A549 (cell line): ENCODE results near the gene MIA. TPM values are rescaled to one million over a fixed set of nuclear protein-coding genes. Genes with fewer than 3 reads are reported as not detected.

Experiments
- ATAC-seq, 2 experiments: fragments of 200-7000 bp in 1 of 2; fragments of >200 bp in 1 of 2; cut with Nextera tagmentation in 1 of 2; cut with Tn5 transposase in 1 of 2; 3 replicates each; pipeline versions ENCODE4 v1.8.0 to v1.9.1; 2018 to 2020; ENCODE audit warnings: mild to moderate bottlenecking in 1 of 2, moderate library complexity in 1 of 2
- CTCF ChIA-PET: fragments of 300-600 bp; sonication (Branson Sonifier 250); formaldehyde crosslinking; extraction: SDS; loops from one replicate; lab custom pipeline; 2021; ENCODE audit warnings: antibody characterized with exemption, inconsistent platforms; lab: Yijun Ruan, JAX
- POLR2A ChIA-PET: fragments of 350-600 bp; formaldehyde crosslinking; extraction: SDS; loops from one replicate; lab custom pipeline; 2021; ENCODE audit warnings: antibody characterized with exemption, inconsistent platforms; lab: Yijun Ruan, JAX
- DNase-seq, 2 experiments: peaks; one replicate each; pipeline versions ENCODE4 v3.0.0 to v3.0.0-alpha.2; 2011 to 2016; ENCODE audit warnings: low read depth in 1 of 2, low spot score in 1 of 2
- FAIRE-seq: peaks from 2 replicates; lab custom pipeline; 2011; peaks lifted over from hg19 to GRCh38; lab: Jason Lieb, UNC
- H3K27ac ChIP-seq, 2 experiments: fragments of >200 bp; sonication (Bioruptor Twin); formaldehyde crosslinking; 3 replicates each; pipeline ENCODE4 v1.5.1; 2016 to 2017
- H3K4me1 ChIP-seq: fragments of >200 bp; sonication (Bioruptor Twin); formaldehyde crosslinking; 3 replicates; pipeline ENCODE4 v1.6.1; 2016
- H3K4me2 ChIP-seq: fragments of >200 bp; sonication (Bioruptor Twin); formaldehyde crosslinking; 3 replicates; pipeline ENCODE4 v1.6.1; 2016
- H3K4me3 ChIP-seq: fragments of >200 bp; sonication (Bioruptor Twin); formaldehyde crosslinking; 3 replicates; pipeline ENCODE4 v1.5.1; 2016
- H3K9me3 ChIP-seq: fragments of >200 bp; sonication (Bioruptor Twin); formaldehyde crosslinking; 3 replicates; pipeline ENCODE4 v1.6.1; 2016
- ATOH8 ChIP-seq: fragments of 250-450 bp; sonication (Bioruptor Pico); IDR thresholded peaks from 2 replicates; pipeline ENCODE4 v1.5.0; 2020; ENCODE audit warnings: low read depth, mild to moderate bottlenecking, moderate library complexity
- CBX2 ChIP-seq: fragments of 200-600 bp; sonication (generic); IDR thresholded peaks from 2 replicates; pipeline ENCODE4 v1.6.1; 2016; ENCODE audit warnings: low read depth, mild to moderate bottlenecking, borderline replicate concordance
- CTCF ChIP-seq: fragments of >200 bp; sonication (Bioruptor Twin); formaldehyde crosslinking; IDR thresholded peaks from 3 replicates; pipeline ENCODE4 v1.5.1; 2016
- EHMT2 ChIP-seq: fragments of 200-600 bp; sonication (generic); IDR thresholded peaks from 2 replicates; pipeline ENCODE4 v1.6.1; 2016; ENCODE audit warnings: antibody characterized with exemption, low read depth, mild to moderate bottlenecking, moderate library complexity
- JUNB ChIP-seq: fragments of >200 bp; sonication (Bioruptor Twin); formaldehyde crosslinking; IDR thresholded peaks from 2 replicates; pipeline ENCODE4 v1.6.1; 2016
- MAFK ChIP-seq: fragments of 450-650 bp; IDR thresholded peaks from 2 replicates; pipeline ENCODE4 v1.6.1; 2014; ENCODE audit not compliant: partially characterized antibody
- NFE2L2 ChIP-seq: fragments of 150-350 bp; conservative IDR thresholded peaks from 2 replicates; pipeline ENCODE4 v1.6.1; 2014; ENCODE audit warnings: low read length
- RCOR1 ChIP-seq: fragments of 150-350 bp; IDR thresholded peaks from 2 replicates; pipeline ENCODE4 v1.6.1; 2014; ENCODE audit warnings: antibody characterized with exemption, low read length, low read depth
- WGBS: methylation state at CpG from one replicate; pipeline ENCODE4 v1.1.6; 2017; ENCODE audit errors: missing lambda C conversion rate; 5-methylcytosine and 5-hydroxymethylcytosine counted together
- polyA plus RNA-seq, 4 experiments: library from polyadenylated mRNA; depleted of rRNA in 3 of 4; stranded (reverse); fragments of >200 nt; fragmentation: RNase III in 1 of 4; extraction: RNeasy Plus Mini Kit Qiagen cat#74134 plus additional on column Dnase treatment in 1 of 4; gene quantifications; 2 replicates in 3 of 4; 3 replicates in 1 of 4; pipeline ENCODE4 v1.2.3, GENCODE V29; 2011 to 2017
- TF ChIP-seq, protein P1 (sequence below): fragments of 200-600 bp; sonication (generic); IDR thresholded peaks from 2 replicates; pipeline ENCODE4 v1.6.1; 2016; ENCODE audit warnings: antibody characterized with exemption, mild to moderate bottlenecking, moderate library complexity
- TF ChIP-seq, protein P2 (sequence below): IDR thresholded peaks from 2 replicates; pipeline ENCODE4 v1.6.1; 2012
- TF ChIP-seq, protein P3 (sequence below): IDR thresholded peaks from 2 replicates; pipeline ENCODE4 v1.6.1; 2012

MIA gene
- polyA plus RNA-seq, 2 of the 4 experiments (the other 2 are of a cell fraction), result not detected

- Histone ChIP-seq H3K27ac (no peak overlapping the region), H3K4me1 (peaks cover 6% of the 10 kb centered on the region; the same call in 1 of the 3 replicates), H3K9me3 (no peaks in the 10 kb centered on the region), H3K4me3 (no peak overlapping the region), H3K4me2 (no peak overlapping the region)
- POLR2A ChIA-PET, result interaction anchor here (1.2 kb wide), 1 partner anchor 14 kb away, joined by 5 read pairs; the partner anchor contains the start of gene RAB4B
- CTCF ChIA-PET, result interaction anchor here (1.5 to 2.0 kb wide), 2 partner anchors 28 to 129 kb away, joined by 3 to 7 read pairs; no protein-coding TSS in a partner anchor
- DNase-seq (no peak), ATAC-seq (no peak), FAIRE-seq (no peak)
- no peak for TF ChIP-seq RCOR1
- TF ChIP-seq ATOH8 (CRISPR knock-in tag), result no peak
- TF ChIP-seq CBX2, result no peak
- 65% methylated on average over 3 of the region's 3 CpGs for WGBS
Measured at GRCh38 chr19:40791996-40792395, 16.7 kb downstream of the MIA start.

- H3K9me3 ChIP-seq, result no peaks in the 10 kb centered on the region
- peak overlapping the region; percentile 95 to 96 for H3K27ac ChIP-seq
- peak overlapping the region; percentile 59 for H3K4me2 ChIP-seq
- no peak for DNase-seq
- CTCF ChIA-PET, result interaction anchor here (0.6 to 15.7 kb wide), 31 partner anchors 10 to 421 kb away, joined by 3 to 162 read pairs (median 5); partner anchors contain the start of genes ACTMAP, AXL, COQ8B and RAB4B
- FAIRE-seq, result no peak
- POLR2A ChIA-PET, result interaction anchor here (0.6 to 2.9 kb wide), 11 partner anchors 10 to 467 kb away, joined by 3 to 76 read pairs (median 16); partner anchors contain the start of genes ACTMAP, COQ8B, HNRNPUL1 and ITPKC
- TF ChIP-seq NFE2L2, result no peak
- TF ChIP-seq, protein P1, sequence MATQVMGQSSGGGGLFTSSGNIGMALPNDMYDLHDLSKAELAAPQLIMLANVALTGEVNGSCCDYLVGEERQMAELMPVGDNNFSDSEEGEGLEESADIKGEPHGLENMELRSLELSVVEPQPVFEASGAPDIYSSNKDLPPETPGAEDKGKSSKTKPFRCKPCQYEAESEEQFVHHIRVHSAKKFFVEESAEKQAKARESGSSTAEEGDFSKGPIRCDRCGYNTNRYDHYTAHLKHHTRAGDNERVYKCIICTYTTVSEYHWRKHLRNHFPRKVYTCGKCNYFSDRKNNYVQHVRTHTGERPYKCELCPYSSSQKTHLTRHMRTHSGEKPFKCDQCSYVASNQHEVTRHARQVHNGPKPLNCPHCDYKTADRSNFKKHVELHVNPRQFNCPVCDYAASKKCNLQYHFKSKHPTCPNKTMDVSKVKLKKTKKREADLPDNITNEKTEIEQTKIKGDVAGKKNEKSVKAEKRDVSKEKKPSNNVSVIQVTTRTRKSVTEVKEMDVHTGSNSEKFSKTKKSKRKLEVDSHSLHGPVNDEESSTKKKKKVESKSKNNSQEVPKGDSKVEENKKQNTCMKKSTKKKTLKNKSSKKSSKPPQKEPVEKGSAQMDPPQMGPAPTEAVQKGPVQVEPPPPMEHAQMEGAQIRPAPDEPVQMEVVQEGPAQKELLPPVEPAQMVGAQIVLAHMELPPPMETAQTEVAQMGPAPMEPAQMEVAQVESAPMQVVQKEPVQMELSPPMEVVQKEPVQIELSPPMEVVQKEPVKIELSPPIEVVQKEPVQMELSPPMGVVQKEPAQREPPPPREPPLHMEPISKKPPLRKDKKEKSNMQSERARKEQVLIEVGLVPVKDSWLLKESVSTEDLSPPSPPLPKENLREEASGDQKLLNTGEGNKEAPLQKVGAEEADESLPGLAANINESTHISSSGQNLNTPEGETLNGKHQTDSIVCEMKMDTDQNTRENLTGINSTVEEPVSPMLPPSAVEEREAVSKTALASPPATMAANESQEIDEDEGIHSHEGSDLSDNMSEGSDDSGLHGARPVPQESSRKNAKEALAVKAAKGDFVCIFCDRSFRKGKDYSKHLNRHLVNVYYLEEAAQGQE, result no peak
- TF ChIP-seq, protein P2, sequence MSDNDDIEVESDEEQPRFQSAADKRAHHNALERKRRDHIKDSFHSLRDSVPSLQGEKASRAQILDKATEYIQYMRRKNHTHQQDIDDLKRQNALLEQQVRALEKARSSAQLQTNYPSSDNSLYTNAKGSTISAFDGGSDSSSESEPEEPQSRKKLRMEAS, result no peak
- TF ChIP-seq MAFK, result no peak
- TF ChIP-seq, protein P3, sequence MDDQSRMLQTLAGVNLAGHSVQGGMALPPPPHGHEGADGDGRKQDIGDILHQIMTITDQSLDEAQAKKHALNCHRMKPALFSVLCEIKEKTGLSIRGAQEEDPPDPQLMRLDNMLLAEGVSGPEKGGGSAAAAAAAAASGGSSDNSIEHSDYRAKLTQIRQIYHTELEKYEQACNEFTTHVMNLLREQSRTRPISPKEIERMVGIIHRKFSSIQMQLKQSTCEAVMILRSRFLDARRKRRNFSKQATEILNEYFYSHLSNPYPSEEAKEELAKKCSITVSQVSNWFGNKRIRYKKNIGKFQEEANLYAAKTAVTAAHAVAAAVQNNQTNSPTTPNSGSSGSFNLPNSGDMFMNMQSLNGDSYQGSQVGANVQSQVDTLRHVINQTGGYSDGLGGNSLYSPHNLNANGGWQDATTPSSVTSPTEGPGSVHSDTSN, result no peak
- no peak for TF ChIP-seq JUNB
- no peak for TF ChIP-seq CTCF
- no peak for TF ChIP-seq EHMT2
- TF ChIP-seq ATOH8 (CRISPR knock-in tag), result no peak
- no peak for ATAC-seq
- 91% methylated on average over 14 of the region's 14 CpGs for WGBS
- peak overlapping the region; percentile 84; the same call in 2 of the 3 replicates for H3K4me3 ChIP-seq
- H3K4me1 ChIP-seq, result peaks cover 33% of the 10 kb centered on the region
Measured at GRCh38 chr19:40797166-40797962, 22.0 kb downstream of the MIA start.
